HepG2 (cell line): ENCODE measurements around the gene SCARB2. TPM values are rescaled to one million over a fixed set of nuclear protein-coding genes. Genes with fewer than 3 reads are reported as not detected.

Experiments used
- BORCS8-MEF2B ChIP-seq: sonication (generic); formaldehyde crosslinking; IDR thresholded peaks from 2 replicates; pipeline ENCODE4 v1.8.0; 2022; ENCODE audit warnings: mild to moderate bottlenecking, missing genetic modification reagents
- CCAR2 ChIP-seq: fragments of 200-400 bp; formaldehyde crosslinking; optimal IDR thresholded peaks from 2 replicates; pipeline ENCODE3; 2018; ENCODE audit warnings: low read depth, mild to moderate bottlenecking, low read length, moderate library complexity
- CENPX ChIP-seq: sonication (generic); formaldehyde crosslinking; IDR thresholded peaks from 2 replicates; pipeline ENCODE4 v1.9.0; 2021; ENCODE audit warnings: mild to moderate bottlenecking, missing genetic modification reagents, moderate library complexity
- HDAC6 ChIP-seq: fragments of 200-600 bp; sonication (generic); IDR thresholded peaks from 2 replicates; pipeline ENCODE4 v1.7.0; 2017; ENCODE audit warnings: mild to moderate bottlenecking, antibody characterized with exemption, low read length, low read depth
- KDM2A ChIP-seq: sonication (generic); formaldehyde crosslinking; IDR thresholded peaks from 2 replicates; pipeline ENCODE4 v1.4.0; 2020; ENCODE audit warnings: low read depth, missing genetic modification reagents, borderline replicate concordance
- KDM3A ChIP-seq: IDR thresholded peaks from 2 replicates; pipeline ENCODE4 v1.6.1; 2018; ENCODE audit warnings: low read depth, missing compliant biosample characterization
- MIXL1 ChIP-seq: IDR thresholded peaks from 2 replicates; pipeline ENCODE4 v1.6.1; 2016
- NR2C2 ChIP-seq: sonication (generic); formaldehyde crosslinking; IDR thresholded peaks from 2 replicates; pipeline ENCODE4 v1.4.0; 2020; ENCODE audit warnings: missing genetic modification reagents, mild to moderate bottlenecking, moderate library complexity, borderline replicate concordance
- SMAD9 ChIP-seq: sonication (generic); formaldehyde crosslinking; IDR thresholded peaks from 2 replicates; pipeline ENCODE4 v1.5.1; 2020; ENCODE audit warnings: mild to moderate bottlenecking, missing genetic modification reagents
- ZBTB8A ChIP-seq: sonication (generic); formaldehyde crosslinking; IDR thresholded peaks from 2 replicates; pipeline ENCODE4 v1.4.0; 2020; ENCODE audit warnings: mild to moderate bottlenecking, low read depth, missing genetic modification reagents, borderline replicate concordance
- ZFP36L1 ChIP-seq: sonication (generic); formaldehyde crosslinking; IDR thresholded peaks from 2 replicates; pipeline ENCODE4 v1.8.0; 2022; ENCODE audit warnings: mild to moderate bottlenecking, missing genetic modification reagents, moderate library complexity
- ZFP82 ChIP-seq: sonication (generic); formaldehyde crosslinking; IDR thresholded peaks from 2 replicates; pipeline ENCODE4 v1.5.1; 2020; ENCODE audit warnings: mild to moderate bottlenecking, missing genetic modification reagents, borderline replicate concordance
- ZNF317 ChIP-seq: sonication (generic); formaldehyde crosslinking; IDR thresholded peaks from 2 replicates; pipeline ENCODE4 v1.5.0; 2020; ENCODE audit warnings: mild to moderate bottlenecking, missing genetic modification reagents
- ZNF33B ChIP-seq: sonication (generic); formaldehyde crosslinking; IDR thresholded peaks from 2 replicates; pipeline ENCODE4 v1.5.1; 2020; ENCODE audit warnings: mild to moderate bottlenecking, missing genetic modification reagents
- ZNF749 ChIP-seq: sonication (generic); formaldehyde crosslinking; IDR thresholded peaks from 2 replicates; pipeline ENCODE4 v1.8.0; 2022; ENCODE audit warnings: mild to moderate bottlenecking, missing genetic modification reagents, moderate library complexity, borderline replicate concordance
- ZNF878 ChIP-seq: sonication (generic); formaldehyde crosslinking; IDR thresholded peaks from 2 replicates; pipeline ENCODE4 v1.8.1; 2023; ENCODE audit warnings: mild to moderate bottlenecking, missing genetic modification reagents, moderate library complexity
- polyA plus RNA-seq, 8 experiments: library from polyadenylated mRNA; depleted of rRNA in 3 of 8; stranded (reverse) in 7 of 8; unstranded in 1 of 8; fragments of >200 nt; fragmentation: Illumina TruSeq in 4 of 8; extraction: Trizol in 4 of 8; gene quantifications; 2 replicates each; pipeline versions ENCODE4 v1.2.1 to v1.2.3, GENCODE V29; 2011 to 2016; ENCODE audit warnings: low read depth in 4 of 8, missing spikeins in 1 of 8, mixed read lengths in 1 of 8; ENCODE audit not compliant: insufficient read depth in 1 of 8
- total RNA-seq, 5 experiments: library from RNA; depleted of rRNA; stranded (reverse); fragments of >200 nt; fragmentation: Illumina TruSeq; extraction: Trizol; gene quantifications; 2 replicates each; pipeline ENCODE4 v1.2.3, GENCODE V29; 2016; ENCODE audit warnings: low read depth in 1 of 5
- TF ChIP-seq, protein P1 (sequence below): sonication (generic); formaldehyde crosslinking; IDR thresholded peaks from one replicate; pipeline ENCODE4 v1.5.1; 2020; ENCODE audit warnings: mild to moderate bottlenecking, missing genetic modification reagents; ENCODE audit errors: not compliant biosample characterization
- TF ChIP-seq, protein P2 (sequence below): sonication (generic); formaldehyde crosslinking; IDR thresholded peaks from 2 replicates; pipeline ENCODE4 v1.5.0; 2020; ENCODE audit warnings: mild to moderate bottlenecking, low read depth, missing genetic modification reagents, borderline replicate concordance
- TF ChIP-seq, protein P3 (sequence below): sonication (generic); formaldehyde crosslinking; IDR thresholded peaks from 2 replicates; pipeline ENCODE4 v1.8.0; 2022; ENCODE audit warnings: mild to moderate bottlenecking, missing genetic modification reagents, moderate library complexity

Gene SCARB2
- total and polyA plus RNA-seq, 2 of the 13 experiments (the other 11 are each of a cell fraction or from before 2014, with no cell fraction given): 40.6 to 43.4 TPM

DNA sequence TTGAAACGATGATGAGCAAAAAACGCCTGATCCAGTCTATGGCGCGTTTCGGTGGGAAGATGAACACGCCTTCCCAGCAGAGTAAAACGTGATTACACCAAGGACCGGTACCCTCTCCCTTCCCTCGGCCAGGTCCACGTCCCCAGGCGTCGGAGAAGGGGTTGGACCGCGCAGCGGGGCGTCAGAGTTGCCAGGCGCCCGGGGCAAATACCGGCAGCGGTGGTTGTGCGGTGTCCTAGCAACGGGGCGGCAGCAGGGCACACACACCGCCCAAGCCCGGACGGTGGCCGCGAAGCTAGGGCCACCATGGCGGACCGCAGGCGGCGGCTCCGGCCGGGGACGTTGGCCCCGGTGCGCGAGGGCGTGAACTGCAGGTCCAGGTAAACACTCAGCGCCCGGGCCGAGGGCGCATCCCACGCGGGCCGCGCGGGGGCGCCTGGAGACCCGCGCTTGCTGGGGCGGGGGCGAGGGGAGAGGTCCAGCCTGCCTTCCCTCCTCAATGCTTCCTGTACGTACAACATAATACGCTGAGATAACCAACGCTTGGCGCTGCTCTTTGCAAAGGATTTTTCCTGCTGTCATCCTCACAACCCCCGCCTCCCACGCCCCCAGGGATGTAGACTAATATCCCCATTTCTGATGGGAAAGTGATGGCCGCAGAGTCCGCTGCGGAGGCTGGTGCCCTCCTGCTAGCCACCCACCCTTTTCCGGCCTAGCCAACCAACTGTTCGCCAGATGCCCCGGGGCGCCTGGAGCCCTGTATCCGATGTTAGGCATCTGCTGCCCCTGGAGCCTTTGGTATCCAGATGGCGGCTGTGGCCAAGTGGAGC is 38.0 kb upstream of the SCARB2 start, which contains the start of gene FAM47E (continued):
- TF ChIP-seq, protein P1, sequence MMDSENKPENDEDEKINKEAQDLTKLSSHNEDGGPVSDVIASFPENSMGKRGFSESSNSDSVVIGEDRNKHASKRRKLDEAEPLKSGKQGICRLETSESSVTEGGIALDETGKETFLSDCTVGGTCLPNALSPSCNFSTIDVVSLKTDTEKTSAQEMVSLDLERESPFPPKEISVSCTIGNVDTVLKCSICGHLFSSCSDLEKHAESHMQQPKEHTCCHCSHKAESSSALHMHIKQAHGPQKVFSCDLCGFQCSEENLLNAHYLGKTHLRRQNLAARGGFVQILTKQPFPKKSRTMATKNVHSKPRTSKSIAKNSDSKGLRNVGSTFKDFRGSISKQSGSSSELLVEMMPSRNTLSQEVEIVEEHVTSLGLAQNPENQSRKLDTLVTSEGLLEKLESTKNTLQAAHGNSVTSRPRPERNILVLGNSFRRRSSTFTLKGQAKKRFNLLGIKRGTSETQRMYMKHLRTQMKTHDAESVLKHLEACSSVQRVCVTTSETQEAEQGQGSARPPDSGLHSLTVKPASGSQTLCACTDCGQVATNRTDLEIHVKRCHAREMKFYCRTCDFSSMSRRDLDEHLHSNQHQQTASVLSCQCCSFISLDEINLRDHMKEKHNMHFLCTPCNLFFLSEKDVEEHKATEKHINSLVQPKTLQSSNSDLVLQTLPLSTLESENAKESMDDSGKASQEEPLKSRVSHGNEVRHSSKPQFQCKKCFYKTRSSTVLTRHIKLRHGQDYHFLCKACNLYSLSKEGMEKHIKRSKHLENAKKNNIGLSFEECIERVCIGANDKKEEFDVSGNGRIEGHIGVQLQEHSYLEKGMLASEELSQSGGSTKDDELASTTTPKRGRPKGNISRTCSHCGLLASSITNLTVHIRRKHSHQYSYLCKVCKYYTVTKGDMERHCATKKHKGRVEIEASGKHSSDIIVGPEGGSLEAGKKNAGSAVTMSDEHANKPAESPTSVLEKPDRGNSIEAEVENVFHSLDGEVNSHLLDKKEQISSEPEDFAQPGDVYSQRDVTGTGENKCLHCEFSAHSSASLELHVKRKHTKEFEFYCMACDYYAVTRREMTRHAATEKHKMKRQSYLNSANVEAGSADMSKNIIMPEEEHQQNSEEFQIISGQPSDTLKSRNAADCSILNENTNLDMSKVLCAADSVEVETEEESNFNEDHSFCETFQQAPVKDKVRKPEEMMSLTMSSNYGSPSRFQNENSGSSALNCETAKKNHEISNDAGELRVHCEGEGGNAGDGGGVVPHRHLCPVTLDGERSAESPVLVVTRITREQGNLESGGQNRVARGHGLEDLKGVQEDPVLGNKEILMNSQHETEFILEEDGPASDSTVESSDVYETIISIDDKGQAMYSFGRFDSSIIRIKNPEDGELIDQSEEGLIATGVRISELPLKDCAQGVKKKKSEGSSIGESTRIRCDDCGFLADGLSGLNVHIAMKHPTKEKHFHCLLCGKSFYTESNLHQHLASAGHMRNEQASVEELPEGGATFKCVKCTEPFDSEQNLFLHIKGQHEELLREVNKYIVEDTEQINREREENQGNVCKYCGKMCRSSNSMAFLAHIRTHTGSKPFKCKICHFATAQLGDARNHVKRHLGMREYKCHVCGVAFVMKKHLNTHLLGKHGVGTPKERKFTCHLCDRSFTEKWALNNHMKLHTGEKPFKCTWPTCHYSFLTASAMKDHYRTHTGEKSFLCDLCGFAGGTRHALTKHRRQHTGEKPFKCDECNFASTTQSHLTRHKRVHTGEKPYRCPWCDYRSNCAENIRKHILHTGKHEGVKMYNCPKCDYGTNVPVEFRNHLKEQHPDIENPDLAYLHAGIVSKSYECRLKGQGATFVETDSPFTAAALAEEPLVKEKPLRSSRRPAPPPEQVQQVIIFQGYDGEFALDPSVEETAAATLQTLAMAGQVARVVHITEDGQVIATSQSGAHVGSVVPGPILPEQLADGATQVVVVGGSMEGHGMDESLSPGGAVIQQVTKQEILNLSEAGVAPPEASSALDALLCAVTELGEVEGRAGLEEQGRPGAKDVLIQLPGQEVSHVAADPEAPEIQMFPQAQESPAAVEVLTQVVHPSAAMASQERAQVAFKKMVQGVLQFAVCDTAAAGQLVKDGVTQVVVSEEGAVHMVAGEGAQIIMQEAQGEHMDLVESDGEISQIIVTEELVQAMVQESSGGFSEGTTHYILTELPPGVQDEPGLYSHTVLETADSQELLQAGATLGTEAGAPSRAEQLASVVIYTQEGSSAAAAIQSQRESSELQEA: no peak
- TF ChIP-seq ZFP36L1 (CRISPR knock-in tag): peak; percentile 35; the same call in 1 of the 2 replicates
- no peak for TF ChIP-seq CENPX (CRISPR knock-in tag)
- TF ChIP-seq, protein P2, sequence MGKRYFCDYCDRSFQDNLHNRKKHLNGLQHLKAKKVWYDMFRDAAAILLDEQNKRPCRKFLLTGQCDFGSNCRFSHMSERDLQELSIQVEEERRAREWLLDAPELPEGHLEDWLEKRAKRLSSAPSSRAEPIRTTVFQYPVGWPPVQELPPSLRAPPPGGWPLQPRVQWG (CRISPR knock-in tag): no peak
- peak; percentile 67 for TF ChIP-seq NR2C2 (CRISPR knock-in tag)
- TF ChIP-seq KDM3A: 0 out of 2 replicates have a peak, but pooled peaks have one; percentile 31
- TF ChIP-seq ZNF317 (CRISPR knock-in tag): peak; percentile 45; the same call in 1 of the 2 replicates
- TF ChIP-seq, protein P3, sequence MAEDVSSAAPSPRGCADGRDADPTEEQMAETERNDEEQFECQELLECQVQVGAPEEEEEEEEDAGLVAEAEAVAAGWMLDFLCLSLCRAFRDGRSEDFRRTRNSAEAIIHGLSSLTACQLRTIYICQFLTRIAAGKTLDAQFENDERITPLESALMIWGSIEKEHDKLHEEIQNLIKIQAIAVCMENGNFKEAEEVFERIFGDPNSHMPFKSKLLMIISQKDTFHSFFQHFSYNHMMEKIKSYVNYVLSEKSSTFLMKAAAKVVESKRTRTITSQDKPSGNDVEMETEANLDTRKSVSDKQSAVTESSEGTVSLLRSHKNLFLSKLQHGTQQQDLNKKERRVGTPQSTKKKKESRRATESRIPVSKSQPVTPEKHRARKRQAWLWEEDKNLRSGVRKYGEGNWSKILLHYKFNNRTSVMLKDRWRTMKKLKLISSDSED: no peak
- TF ChIP-seq KDM2A: peak; percentile 84
- TF ChIP-seq ZBTB8A (CRISPR knock-in tag): peak; percentile 49; the same call in 1 of the 2 replicates
- 0 out of 2 replicates have a peak, but pooled peaks have one; percentile 19 for TF ChIP-seq MIXL1 (CRISPR knock-in tag)
- TF ChIP-seq SMAD9 (CRISPR knock-in tag): no peak
- TF ChIP-seq ZNF33B (CRISPR knock-in tag): peak; percentile 30; the same call in 1 of the 2 replicates
- TF ChIP-seq ZNF878 (CRISPR knock-in tag): no peak
- TF ChIP-seq ZFP82 (CRISPR knock-in tag): no peak
- no peak for TF ChIP-seq HDAC6
- no peak for TF ChIP-seq ZNF749 (CRISPR knock-in tag)
- no peak for TF ChIP-seq CCAR2
- peak; percentile 85; the same call in 1 of the 2 replicates for TF ChIP-seq BORCS8-MEF2B (CRISPR knock-in tag)
